Neural cell (in vitro differentiated cells): ENCODE data around the gene ABCF3. TPM values are rescaled to one million over a fixed set of nuclear protein-coding genes. Genes with fewer than 3 reads are reported as not detected.

Source experiments
- H2AFZ ChIP-seq: fragments of 200-600, 300-800 bp; sonication (generic), shearing (Covaris generic); 2 replicates; pipeline ENCODE4 v1.6.0; 2014; ENCODE audit warnings: low read depth, mild to moderate bottlenecking, antibody characterized with exemption, low read length, moderate library complexity
- H3F3A ChIP-seq: fragments of 200-600 bp; shearing (Covaris generic); 2 replicates; pipeline ENCODE4 v1.6.1; 2016; ENCODE audit warnings: mild to moderate bottlenecking, moderate library complexity, mixed read lengths, antibody characterized with exemption, low read length; ENCODE audit not compliant: insufficient read depth, poor library complexity, severe bottlenecking
- H3K27ac ChIP-seq: fragments of 200-600, 300-800 bp; sonication (generic), shearing (Covaris generic); 2 replicates; pipeline ENCODE4 v1.5.1; 2014; ENCODE audit warnings: mild to moderate bottlenecking, low read length, moderate library complexity
- H3K27me3 ChIP-seq: fragments of 300-800, 200-600 bp; sonication (generic), shearing (Covaris generic); 2 replicates; pipeline ENCODE4 v1.6.0; 2014; ENCODE audit warnings: mild to moderate bottlenecking, low read depth, low read length, moderate library complexity; ENCODE audit not compliant: insufficient read depth
- H3K36me3 ChIP-seq: fragments of 300-800, 200-600 bp; sonication (generic), shearing (Covaris generic); 2 replicates; pipeline ENCODE4 v1.5.1; 2014; ENCODE audit warnings: mild to moderate bottlenecking, antibody characterized with exemption, low read length, moderate library complexity; ENCODE audit not compliant: insufficient read depth
- H3K4me2 ChIP-seq: fragments of 300-800, 200-600 bp; sonication (generic), shearing (Covaris generic); 2 replicates; pipeline ENCODE4 v1.6.0; 2014; ENCODE audit warnings: mild to moderate bottlenecking, low read length
- H3K4me3 ChIP-seq: fragments of 300-800, 200-600 bp; sonication (generic), shearing (Covaris generic); 2 replicates; pipeline ENCODE4 v1.5.1; 2014; ENCODE audit warnings: mild to moderate bottlenecking, low read length, moderate library complexity
- H3K79me2 ChIP-seq: fragments of 200-600 bp; shearing (Covaris generic); replicated peaks from 2 replicates; pipeline ENCODE4 v1.6.0; 2014; ENCODE audit warnings: mild to moderate bottlenecking, low read length, moderate library complexity; ENCODE audit not compliant: insufficient read depth
- H3K9ac ChIP-seq: fragments of 300-800, 200-600 bp; sonication (generic), shearing (Covaris generic); 2 replicates; pipeline ENCODE4 v1.6.1; 2016; ENCODE audit warnings: mild to moderate bottlenecking, low read length, mixed read lengths
- H3K9me2 ChIP-seq: fragments of 200-600 bp; shearing (Covaris generic); 2 replicates; pipeline ENCODE4 v1.6.1; 2016; ENCODE audit warnings: mild to moderate bottlenecking, low read length, mixed read lengths; ENCODE audit not compliant: insufficient read depth
- H3K9me3 ChIP-seq: fragments of 200-600, 300-800 bp; sonication (generic), shearing (Covaris generic); 2 replicates; pipeline ENCODE4 v1.6.1; 2016; ENCODE audit warnings: mild to moderate bottlenecking, mixed run types, low read length, moderate library complexity, mixed read lengths
- H4K20me1 ChIP-seq: fragments of 200-600 bp; shearing (Covaris generic); 2 replicates; pipeline ENCODE4 v1.6.1; 2016; ENCODE audit warnings: mild to moderate bottlenecking, mixed run types; ENCODE audit not compliant: insufficient read depth
- CTCF ChIP-seq: fragments of 450-650 bp; IDR thresholded peaks from 2 replicates; pipeline ENCODE4 v1.5.1; 2014; ENCODE audit warnings: antibody characterized with exemption, mild to moderate bottlenecking, moderate library complexity; ENCODE audit not compliant: poor library complexity, severe bottlenecking
- EP300 ChIP-seq: fragments of 450-650 bp; conservative IDR thresholded peaks from 2 replicates; pipeline ENCODE4 v1.6.1; 2014; ENCODE audit warnings: antibody characterized with exemption, mild to moderate bottlenecking, moderate library complexity; ENCODE audit not compliant: poor library complexity, severe bottlenecking
- EZH2 ChIP-seq: fragments of 200-600, 300-800 bp; shearing (Covaris generic), sonication (generic); IDR thresholded peaks from 2 replicates; pipeline ENCODE4 v1.6.1; 2014; ENCODE audit warnings: antibody characterized with exemption, low read length, borderline replicate concordance, mild to moderate bottlenecking; ENCODE audit not compliant: insufficient read depth, poor library complexity, severe bottlenecking
- MXI1 ChIP-seq: fragments of 450-650 bp; conservative IDR thresholded peaks from 2 replicates; pipeline ENCODE4 v1.6.1; 2014; ENCODE audit warnings: antibody characterized with exemption, mild to moderate bottlenecking; ENCODE audit not compliant: poor library complexity, severe bottlenecking
- POLR2AphosphoS5 ChIP-seq: IDR thresholded peaks from 2 replicates; pipeline ENCODE4 v1.6.1; 2012
- RAD21 ChIP-seq: fragments of 450-650 bp; conservative IDR thresholded peaks from 2 replicates; pipeline ENCODE4 v1.6.1; 2014; ENCODE audit warnings: antibody characterized with exemption, mild to moderate bottlenecking, moderate library complexity
- REST ChIP-seq: IDR thresholded peaks from 2 replicates; pipeline ENCODE4 v1.6.1; 2012; ENCODE audit warnings: borderline replicate concordance
- SMC3 ChIP-seq: fragments of 450-650 bp; conservative IDR thresholded peaks from 2 replicates; pipeline ENCODE4 v1.6.1; 2014; ENCODE audit warnings: antibody characterized with exemption, mild to moderate bottlenecking, moderate library complexity; ENCODE audit not compliant: poor library complexity
- TAF1 ChIP-seq: IDR thresholded peaks from 2 replicates; pipeline ENCODE4 v1.6.1; 2012; ENCODE audit warnings: low read depth
- polyA plus RNA-seq: library from polyadenylated mRNA; depleted of rRNA; stranded (reverse); fragments of >200 nt; gene quantifications from 2 replicates; pipeline ENCODE4 v1.2.3, GENCODE V29; 2014

Gene ABCF3
- polyA plus RNA-seq, 1 donor from 2014 or later = 40.3 TPM

- Histone ChIP-seq H3K36me3 (no peaks in the 10 kb centered on the region), H3K27ac (no peak overlapping the region), H3F3A (no peaks in the 10 kb centered on the region), H3K9me2 (no peaks in the 10 kb centered on the region), H3K9me3 (no peaks in the 10 kb centered on the region), H3K27me3 (peaks cover 68% of the 10 kb centered on the region), H4K20me1 (no peaks in the 10 kb centered on the region), H2AFZ (no peak overlapping the region), H3K4me2 (no peak overlapping the region), H3K9ac (no peak overlapping the region), H3K4me3 (peak overlapping the region; percentile 76), H3K79me2 (no peaks in the 10 kb centered on the region)
- TF ChIP-seq CTCF (no peak), MXI1 (no peak), EZH2 (no peak), EP300 (no peak), SMC3 (no peak), REST (no peak), RAD21 (no peak), TAF1 (no peak), POLR2AphosphoS5 (no peak)
Observed at GRCh38 chr3:184228376-184229137, 42.6 kb downstream of the ABCF3 start.

GRCh38 chr3:184229394-184230080 lies 43.5 kb downstream of the ABCF3 start, which contains the start of gene VWA5B2:
VWA5B2 (plus strand) TSS chr3:184229585; CDS start chr3:184230529, 944 bp downstream.
- Histone ChIP-seq H3K36me3 (no peaks in the 10 kb centered on the region), H3K4me3 (peak within 1 kb of the TSS; percentile 76), H3K79me2 (no peaks in the 10 kb centered on the region), H3K27ac (no peak within 1 kb of the TSS), H3K27me3 (peaks cover 74% of the 10 kb centered on the region), H3K9me2 (no peaks in the 10 kb centered on the region), H3K4me2 (peak within 1 kb of the TSS; percentile 51), H3K9ac (peak within 1 kb of the TSS; percentile 44), H3K9me3 (no peaks in the 10 kb centered on the region), H3F3A (no peaks in the 10 kb centered on the region), H2AFZ (no peak within 1 kb of the TSS), H4K20me1 (no peaks in the 10 kb centered on the region)
- TF ChIP-seq POLR2AphosphoS5 (no peak), TAF1 (no peak), CTCF (peak; percentile 55), RAD21 (no peak), REST (no peak), MXI1 (peak; percentile 32), SMC3 (no peak)
